HG03442 (cell line): ENCODE results near the gene GNG7.
"Not testable (repeated sequence)": the region's sequence is repeated elsewhere in the genome, so short reads cannot be mapped to it uniquely, and the experiment has no call there.

Source experiments
- ATAC-seq: cut with Tn5 transposase; IDR thresholded peaks from one replicate; pipeline ENCODE4 v1.9.1; 2021; ENCODE audit warnings: mild to moderate bottlenecking, moderate library complexity; ENCODE audit not compliant: unreplicated experiment

GNG7 gene

DNA sequence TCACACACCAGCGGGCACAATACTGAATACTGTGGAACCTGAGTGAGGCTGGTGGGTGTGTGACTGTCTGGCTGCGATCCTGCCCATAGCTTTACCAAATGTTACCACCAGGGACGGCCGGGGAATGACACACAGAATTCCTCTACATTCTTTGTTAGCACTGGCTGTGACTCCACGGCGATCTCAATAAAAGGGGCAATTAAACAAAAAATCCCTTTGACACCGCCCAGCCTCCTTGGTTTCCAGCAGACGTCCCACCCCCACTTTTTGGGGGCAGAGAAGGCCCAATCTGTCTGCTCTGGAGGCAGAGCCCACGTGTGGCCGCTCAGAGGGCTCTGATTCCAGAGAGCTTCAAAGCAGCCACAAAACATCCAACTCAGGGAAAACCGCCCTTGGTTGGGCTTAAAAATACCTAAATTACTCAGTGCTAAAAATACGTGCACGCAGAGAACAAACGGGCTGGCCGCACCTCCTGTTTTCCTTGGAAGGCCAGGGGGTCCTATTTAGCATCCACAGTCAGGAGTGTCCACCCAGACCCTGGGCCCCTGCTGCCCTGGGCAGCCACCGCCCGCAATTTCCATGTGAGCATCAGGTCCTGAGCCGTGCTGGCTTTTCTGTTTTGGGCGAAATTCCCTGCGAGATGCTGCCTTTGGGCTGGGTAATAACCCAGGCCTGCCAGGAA, 178.7 kb downstream of the GNG7 start:
- ATAC-seq = no peak

DNA sequence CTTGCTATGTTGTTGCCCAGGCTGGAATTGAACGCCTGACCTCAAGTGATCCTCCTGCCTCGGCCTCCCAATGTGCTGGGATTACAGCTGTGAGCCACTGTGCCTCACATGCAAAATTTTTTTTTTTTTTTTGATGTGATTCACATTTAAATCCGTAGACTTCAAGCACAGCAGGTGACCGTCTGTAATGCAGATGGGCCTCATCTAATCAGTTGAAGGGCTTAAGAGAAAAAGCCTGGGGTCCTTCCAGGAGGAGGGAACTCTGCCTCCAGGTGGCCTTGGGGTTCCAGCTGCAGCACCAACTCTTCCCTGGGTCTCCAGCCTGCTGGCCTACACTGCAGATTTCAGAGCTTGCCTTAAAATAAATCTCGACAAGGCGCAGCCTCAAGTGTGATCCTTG, 183.0 kb downstream of the GNG7 start:
- no peak for ATAC-seq

DNA sequence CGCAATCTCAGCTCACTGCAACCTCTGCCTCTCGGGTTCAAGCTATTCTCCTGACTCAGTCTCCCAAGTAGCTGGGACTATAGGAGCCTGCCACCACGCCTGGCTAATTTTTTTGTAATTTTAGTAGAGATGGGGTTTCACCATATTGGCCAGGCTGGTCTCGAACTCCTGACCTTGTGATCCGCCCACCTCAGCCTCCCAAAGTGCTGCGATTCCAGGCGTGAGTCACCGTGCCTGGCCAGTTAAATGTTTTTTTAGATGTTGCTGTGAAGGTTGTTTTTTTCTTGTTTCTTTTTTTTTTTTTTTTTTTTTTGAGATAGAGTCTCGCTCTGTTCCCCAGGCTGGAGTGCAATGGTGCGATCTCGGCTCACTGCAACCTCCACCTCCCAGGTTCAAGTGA, 183.6 kb downstream of the GNG7 start:
- ATAC-seq = not testable (repeated sequence)

DNA sequence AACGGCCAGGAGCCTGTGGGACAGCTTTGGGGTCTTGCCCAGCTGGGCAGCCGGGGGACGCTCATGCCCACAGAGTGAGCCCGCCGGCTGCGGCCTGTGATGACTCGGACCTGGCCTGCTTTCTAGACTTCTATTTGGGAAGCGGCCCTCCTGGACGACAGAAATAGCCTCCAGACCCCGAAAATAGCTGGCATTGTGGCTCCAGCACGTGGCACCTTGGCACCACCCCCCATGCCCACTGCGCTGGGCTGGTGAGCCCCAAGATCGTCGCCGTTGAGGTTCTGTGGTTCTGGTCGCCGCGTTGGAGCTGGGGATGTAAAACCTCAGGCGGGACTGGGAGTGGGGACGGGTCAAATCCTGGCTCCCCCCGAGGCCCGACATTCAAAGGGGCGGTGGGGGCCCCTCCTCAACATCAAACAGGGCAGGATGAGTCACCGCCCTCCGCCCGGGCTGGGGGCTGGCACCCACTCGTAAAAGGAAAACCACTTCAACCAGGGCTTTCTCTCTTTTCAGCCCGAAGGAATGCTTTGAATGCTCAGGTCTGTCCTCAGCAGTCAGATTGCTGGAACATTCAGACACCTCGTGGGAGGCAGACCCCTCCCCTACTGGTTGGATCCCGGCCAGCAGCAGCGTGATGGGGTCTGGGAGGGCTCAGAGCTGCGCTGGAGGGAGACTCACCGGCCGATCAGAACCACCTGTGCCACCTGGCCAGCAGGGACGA, 184.5 kb downstream of the GNG7 start:
- no peak for ATAC-seq

DNA sequence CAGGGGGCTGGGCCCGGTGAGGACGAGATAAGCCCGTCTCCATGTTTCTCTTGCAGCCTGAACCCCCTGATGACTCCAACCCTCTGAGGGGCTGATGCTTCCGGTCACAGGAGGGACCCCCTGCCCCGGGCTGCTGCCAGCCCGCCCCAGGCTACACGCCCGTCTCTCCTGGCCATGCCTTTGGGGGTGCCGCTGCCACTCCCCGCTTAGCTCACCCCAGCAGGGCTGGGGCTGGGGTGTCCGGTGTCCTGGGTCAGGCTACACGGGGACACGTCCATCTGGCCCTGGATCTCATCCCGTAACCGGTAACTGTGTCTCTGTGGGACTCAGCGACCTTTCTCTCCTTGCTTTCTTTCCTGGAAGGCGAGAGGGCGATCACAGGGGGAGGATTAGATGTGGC, 185.8 kb downstream of the GNG7 start:
- no peak for ATAC-seq

DNA sequence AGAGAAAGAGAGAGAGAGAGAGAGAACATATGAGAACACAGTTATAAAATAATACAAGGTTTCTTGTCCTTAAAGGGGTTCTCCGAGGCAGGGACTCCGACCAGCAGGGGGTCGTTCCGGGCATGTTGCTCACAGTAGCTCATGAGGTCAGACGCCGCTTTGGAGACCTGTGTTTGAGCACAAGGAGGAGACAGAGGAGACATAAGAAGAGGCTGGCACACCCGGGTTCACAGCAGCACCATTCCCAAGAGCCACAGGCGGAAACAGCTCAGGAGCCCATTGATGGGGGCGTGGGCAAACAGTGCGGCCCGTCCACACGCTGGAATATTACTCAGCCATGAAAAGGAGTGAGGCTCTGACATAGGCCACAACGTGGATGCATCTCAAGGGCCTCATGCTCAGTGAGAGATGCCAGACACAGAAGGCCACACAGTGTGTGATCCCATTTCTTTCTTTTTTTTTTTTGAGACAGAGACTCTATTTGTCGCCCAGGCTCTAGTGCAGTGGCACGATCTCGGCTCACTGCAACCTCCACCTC, 187.4 kb downstream of the GNG7 start:
- ATAC-seq = no peak

DNA sequence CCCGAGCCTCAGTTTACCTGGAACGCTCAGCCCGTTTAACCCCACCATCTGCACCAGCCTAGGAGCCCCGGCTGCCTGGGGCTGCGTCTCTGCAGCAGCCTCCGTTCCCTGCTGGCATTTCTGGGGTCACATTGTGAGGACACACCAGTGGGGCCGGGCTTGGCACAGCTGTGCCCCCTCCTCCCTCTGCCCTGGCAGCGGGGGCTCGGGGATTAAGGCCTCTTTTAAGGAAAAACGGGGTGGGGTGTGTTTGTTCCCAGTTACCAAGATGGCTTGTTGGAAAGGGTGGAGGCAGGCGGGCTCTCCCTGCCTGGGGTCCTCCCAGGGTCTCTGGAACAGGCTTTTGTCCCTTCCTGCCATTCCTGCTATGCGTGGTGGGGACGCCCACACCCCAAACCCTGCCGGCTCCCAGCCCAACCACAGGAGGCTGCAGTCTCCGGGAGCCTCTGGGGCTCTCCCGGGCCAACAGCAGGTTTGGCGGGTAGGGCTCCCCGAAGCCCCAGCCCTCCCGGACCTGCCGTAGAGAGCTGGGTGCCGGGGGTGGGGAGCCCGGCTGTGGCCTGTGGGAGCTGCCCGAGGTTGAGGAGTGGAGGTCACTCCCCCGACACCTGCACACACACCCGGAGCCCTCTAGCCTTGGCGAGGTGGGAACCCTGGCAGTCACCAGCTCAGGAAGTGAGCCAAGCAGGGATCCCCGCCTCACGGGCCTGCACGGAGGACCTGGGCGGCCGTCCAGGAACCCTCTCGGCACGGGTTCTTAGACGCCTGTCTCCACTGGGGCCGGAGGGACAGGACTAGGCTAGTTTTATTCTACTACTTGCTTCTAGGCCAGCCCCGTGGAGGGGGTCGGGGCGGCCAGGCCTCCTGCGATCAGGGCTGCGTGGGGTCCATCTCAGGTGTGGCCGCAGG, 189.7 kb downstream of the GNG7 start:
- no peak for ATAC-seq

DNA sequence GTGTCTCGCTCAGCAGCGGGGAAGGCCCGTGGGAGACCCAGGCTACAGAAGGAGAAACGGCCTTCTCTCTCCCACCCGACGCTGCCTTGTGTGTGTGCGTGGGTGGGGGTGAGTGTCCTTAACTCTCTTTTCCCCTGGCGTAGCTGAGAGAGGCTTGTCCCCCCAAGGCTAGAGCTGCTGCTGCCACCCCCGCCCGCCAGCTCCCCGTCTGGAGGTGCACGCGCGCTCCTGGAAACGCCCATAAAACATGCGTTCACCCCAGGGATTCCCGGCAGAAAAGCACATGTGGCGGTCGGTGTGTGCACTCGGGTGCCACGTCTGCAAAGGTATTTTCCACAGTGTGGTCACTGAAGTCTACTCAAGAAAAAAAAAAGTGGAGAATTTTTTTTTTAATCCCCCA, 190.5 kb downstream of the GNG7 start:
- no peak for ATAC-seq

DNA sequence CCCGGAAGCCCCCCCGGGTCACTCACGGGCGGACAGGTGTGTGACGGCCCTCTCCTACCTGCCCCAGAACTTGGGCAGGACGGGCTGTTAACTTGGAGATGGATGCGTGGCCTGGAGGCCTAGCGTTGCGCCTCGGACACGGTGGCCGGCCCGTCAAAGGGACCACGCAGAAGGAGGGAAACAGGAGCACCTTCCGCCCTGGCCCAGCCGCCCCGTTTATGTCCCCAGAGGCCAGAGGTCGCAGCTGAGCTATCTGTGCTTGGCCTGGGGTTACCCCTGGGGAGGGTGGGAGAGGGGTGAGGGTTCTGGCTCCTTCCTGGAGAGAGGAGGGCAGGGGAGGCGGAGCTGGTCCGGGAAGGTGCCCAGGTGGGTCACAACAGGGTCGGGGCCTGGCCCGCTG, 190.9 kb downstream of the GNG7 start:
- ATAC-seq = no peak

DNA sequence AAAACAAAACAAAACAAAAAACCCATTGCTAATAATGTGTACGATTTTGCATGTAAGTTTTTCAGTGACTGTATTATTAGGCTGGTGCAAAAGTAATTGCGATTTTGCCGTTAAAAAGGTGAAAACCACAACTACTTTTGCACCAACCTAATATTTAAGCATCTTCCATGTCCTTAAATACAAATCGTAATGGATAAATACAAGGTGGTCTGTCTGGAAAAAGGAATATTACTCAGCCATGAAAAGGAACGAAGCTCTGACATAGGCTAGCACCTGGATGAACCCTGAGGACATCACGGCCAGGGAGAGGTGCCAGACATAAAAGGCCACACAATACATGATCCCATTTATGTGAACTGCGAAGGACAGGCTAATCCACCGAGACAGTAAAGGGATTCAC, 193.4 kb downstream of the GNG7 start:
- no peak for ATAC-seq

DNA sequence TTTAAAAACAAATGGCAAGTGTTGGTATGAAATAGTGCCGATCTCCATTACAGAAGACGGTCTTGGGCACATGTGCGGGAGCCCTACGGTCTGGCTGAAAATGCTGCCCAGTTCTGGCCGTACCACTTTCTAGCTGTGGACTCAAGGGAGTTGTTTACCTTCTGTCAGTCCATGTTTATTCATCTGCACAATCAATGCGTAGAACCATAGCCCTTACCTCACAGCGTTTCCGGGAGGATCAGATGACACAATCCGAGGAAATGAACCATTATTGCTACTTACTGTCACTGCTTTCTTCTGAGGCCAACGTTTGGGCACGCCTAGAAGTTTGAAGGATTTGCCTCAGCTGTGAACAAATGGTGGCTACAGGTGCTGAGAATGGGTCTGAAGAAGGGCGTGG, 195.4 kb downstream of the GNG7 start:
- no peak for ATAC-seq

DNA sequence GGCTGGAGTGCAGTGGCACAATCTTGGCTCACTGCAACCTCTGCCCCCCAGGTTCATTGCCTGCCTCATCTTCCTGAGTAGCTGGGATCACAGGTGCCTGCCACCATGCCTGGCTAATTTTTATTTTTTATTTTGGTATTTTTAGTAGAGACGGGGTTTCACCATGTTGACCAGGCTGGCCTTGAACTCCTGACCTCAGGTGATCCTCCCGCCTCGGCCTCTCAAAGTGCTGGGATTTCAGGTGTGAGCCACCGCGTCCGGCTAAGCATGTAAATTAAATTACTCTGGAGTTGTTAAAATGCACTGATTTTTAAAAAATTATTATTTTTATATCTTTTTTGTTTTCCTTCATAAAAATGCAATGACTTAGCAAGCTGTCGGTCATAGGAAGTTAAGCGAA, 195.8 kb downstream of the GNG7 start:
- not testable (repeated sequence) for ATAC-seq

DNA sequence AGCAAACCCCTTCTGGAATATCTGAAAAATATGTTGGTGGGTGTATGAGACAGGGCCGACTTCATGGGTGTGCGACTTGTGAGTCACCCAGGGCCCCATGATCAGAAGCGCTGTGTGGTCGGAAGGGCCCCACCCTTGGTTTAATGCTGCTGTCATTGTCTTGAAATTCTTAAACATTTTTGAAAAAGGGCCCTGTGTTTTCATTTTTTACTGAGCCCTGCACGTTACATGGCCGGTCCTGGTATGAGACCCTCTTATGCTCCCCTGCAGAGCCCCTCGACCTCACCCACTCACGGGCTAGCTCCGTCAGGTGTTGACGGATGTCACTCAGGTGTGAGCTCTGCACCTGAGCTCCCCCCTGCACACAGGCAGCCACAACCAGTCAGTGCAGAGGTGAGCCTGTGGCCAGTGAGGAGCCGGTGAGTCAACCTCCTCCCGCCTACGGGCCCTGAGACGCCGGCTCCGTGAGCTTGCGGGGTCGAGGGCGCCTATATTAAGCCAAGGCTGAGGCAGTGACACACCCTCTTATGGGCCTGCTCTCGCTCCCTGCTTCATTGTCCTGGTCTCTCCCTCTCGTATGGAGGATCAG, 198.9 kb downstream of the GNG7 start:
- no peak for ATAC-seq

DNA sequence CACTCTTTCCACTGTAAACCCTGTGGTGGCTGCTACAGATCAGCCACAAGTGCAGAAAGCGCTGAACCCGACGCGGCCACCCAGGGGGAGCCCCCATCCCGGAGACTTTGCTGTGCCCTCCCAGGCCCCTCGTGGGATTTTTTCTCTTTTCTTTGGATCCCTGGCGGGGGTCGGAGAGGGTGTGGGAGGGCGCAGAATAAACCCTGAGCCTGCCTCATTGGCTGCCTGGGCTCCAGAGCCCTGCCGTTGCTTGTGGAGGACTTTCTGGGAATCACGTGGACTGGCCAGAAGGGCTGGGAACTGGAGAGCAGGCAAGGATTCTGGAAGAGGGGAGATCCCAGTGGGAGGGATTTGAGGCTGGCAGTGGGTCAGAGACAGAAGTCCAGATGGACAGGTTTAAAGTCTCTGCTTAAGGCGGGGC, 201.6 kb downstream of the GNG7 start:
- ATAC-seq = no peak

DNA sequence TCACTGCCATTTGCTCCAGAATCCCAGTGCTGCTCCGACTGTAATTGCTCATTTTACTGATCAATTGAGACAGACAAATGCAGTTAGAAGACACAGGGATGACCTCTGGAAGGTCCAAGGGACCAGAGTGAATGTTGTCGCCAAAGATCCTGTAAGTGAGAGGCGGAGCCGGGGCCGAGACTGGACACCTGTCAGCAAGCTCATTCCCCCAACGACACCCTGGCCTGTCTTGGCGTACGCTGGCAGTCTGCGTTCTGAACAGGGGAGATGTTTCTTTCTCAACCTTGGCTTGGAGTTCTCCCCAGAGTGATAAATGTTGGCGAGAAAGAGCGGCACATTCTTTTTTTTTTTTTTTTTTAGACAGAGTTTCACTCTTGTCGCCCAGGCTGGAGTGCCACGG, 202.3 kb downstream of the GNG7 start:
- ATAC-seq = no peak

DNA sequence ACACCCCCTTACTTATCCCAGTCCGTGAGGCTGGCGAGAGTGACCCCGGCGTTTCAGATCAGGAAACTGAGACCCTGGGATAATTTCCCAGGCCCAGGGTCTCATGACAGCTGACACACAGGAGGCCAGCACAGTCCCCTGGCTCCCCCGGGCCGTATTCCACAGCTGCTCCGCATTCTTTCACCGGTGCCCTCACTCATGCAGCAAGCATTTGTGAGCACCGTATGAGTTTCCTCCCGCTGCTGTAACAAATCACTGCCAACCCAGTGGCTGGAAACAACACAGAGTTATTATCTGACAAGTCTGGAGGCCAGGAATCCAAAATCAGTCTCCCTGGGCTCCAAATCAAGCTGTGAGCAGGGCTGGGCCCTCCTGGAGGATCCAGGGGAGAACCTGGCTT, 205.3 kb downstream of the GNG7 start:
- ATAC-seq = no peak

DNA sequence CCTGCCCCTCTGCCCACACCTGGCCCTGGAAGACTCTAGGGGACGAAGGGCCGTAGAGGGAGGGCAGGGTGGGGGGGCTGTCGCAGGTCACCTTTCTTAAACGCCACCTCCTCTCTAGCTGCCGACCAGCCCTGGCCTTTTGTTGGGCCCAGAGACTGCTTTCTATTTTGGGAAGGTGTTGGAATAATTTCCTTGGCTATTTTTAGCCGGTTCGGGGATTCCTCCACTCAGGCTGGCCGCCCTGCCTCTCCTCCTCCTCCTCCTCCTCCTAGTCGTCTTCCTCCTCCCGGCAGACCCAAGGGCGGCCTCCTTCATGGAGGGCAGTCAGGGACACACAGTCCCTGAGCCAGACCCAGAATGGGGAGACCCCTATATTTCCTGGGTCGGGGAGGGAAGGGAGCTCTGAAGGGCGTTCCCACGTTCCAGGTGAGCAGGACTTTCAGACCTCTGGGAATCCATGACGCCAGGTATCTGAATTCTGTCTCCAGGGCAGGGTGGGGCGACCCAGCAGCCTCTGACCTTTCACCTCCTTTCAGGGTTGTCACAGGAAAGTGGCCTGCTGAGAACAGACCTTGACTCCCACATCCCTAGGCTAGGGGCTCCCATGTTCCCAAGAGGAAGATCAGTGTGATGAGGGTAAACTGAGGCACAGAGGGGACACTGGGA, 206.7 kb downstream of the GNG7 start:
- no peak for ATAC-seq

DNA sequence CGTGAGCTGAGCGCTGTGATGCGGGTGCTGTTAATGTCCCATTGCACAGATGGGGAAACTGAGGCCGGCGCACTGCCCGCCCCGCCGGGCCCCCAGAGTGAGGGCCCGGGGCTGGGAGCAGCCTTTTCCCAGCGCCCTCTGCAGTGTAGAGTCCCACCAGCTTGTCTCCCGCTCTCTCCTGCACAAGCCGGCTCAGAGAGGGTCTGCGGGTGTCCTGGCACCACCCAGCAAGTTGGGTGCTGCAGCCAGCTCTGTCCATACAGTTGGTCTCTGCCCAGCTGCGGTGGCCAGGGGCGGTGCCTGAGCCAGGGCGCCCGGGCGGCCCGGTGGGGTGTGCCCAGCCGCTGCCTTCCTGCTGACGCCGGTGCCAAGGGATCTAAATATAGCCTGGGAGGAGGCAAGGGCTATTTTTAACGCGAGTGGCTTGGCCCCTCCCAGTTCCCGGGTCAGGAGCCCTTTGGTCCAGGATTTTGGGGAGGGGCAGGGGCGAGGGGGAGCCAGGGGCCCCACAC, 207.3 kb downstream of the GNG7 start:
- no peak for ATAC-seq

DNA sequence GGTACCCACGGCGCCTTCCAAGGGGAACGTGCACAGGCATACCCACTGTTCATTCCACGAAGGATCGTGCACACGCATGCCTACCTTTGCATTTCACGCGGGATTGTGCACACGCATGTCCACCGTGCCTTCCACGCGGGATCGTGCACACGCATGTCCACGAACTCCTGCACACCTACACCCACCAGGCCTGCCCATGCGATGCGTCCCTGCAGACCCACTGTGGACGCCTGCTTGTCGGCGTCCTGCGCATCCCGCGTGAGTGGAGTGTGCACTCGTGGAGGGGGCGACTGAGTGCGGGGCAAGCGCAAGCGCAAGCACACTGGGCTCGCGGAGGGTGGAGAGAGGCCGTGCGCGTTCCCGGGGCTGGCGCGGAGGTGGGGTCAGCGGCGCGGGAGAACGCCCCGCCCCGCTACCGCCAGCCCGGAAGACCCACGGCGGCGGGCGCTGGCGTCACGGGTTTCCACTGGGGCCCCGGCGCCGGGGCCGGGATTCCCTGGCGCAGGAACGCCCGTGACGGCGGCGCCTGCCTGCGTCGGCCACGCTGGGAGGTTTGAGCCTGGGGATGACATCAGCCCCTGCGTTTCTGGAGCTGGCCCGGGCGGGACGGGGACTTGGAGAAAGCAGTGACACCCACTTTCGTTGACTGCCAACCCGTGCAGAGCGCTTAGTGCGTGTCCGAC, 207.9 kb downstream of the GNG7 start:
- ATAC-seq = no peak

DNA sequence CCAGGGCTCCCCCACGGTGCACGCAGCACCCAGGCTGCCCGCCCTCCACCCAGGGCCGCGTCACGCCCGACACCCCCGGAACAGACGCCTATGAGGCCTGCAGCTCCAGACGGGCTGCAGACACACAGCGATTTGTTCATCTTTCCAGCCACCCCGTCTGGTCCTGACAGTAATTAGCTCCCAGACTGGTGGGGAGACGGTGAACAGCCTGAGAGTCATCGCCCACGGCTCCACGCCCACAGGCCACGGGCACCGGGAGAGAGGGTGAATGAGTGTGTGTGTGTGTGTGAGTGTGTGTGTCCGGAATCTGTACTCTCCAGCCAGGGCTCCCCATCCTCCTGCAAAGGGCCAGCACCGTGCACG, 208.4 kb downstream of the GNG7 start:
- no peak for ATAC-seq
